ENCODE measurements around the gene WDR44. TPM values are rescaled to one million over a fixed set of nuclear protein-coding genes. Genes with fewer than 3 reads are reported as not detected.

The WDR44 gene
- total RNA-seq, 1 donor: 25.3 TPM

GRCh38 chrX:118356154-118356701 is 10.3 kb downstream of the WDR44 start:
- peak; percentile 18 for DNase-seq (ENCODE audit: low read depth)
- TF ChIP-seq CTCF (IDR thresholded peaks at IDR 0.05; ENCODE audit: insufficient read depth, low read length): no peak

DNA sequence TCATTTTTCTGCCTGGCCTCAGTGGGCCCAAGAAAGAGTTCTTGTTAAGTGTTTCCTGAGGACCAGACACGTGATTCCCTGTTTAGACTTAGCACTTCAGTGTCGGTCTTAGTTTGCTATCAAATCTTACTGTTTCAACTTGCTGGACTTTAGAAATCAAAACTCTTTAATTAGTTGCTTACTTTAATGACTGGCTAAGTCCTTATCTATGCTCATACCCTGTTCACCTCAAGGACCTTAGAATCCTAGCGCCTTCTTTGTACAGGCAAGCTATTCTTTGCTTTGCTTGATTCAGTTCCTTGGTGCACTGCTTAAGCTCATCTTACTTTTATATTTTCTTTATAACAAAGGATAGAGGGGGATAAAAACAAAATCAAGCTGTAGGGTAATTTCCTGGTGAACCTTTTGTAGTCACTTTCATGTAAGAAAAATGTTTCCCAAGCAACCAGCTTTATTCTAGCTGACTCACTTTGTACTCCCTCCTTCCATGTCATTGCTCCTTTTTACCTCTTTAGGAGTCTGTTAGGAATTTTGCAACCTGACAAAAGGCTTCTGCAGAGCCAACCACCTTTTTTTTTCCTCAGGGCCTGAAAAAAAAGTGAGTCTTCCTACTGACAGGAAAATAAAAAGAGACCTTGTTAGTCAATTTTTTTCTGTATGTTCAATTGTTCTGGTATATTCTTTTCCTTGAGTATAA is 14.7 kb downstream of the WDR44 start:
- TF ChIP-seq CTCF (IDR thresholded peaks at IDR 0.05; ENCODE audit: insufficient read depth, low read length): no peak
- H3K4me3 ChIP-seq (ENCODE audit: low read depth, low read length): no peak overlapping the region
- peak; percentile 32 for DNase-seq (ENCODE audit: low read depth)

More at GRCh38 chrX:118356154-118356701, 10.3 kb downstream of the WDR44 start:
- no peak overlapping the region for H3K4me3 ChIP-seq (ENCODE audit: low read depth, low read length)

DNA sequence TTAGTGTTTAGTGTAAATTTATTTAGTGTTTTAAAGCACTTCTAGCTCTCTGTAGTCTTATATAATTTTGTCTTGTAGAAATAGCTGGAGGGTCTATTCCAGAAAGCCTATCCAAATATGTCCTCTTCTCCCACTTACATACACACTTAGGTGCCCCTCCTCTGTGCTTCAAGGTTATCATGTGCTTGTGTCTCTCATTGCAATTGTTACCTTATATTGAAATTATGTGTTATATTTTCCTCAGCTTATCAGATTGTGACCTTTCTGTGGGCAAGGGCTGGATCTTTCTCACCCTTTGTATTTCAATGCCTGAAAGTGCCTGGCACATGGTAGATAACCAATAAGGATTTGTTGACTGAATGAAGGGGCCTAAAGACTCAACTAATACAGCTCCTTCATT is 18.4 kb downstream of the WDR44 start:
- no peak overlapping the region for H3K4me3 ChIP-seq (ENCODE audit: low read depth, low read length)
- DNase-seq (ENCODE audit: low read depth): no peak
- TF ChIP-seq CTCF (IDR thresholded peaks at IDR 0.05; ENCODE audit: insufficient read depth, low read length): no peak

DNA sequence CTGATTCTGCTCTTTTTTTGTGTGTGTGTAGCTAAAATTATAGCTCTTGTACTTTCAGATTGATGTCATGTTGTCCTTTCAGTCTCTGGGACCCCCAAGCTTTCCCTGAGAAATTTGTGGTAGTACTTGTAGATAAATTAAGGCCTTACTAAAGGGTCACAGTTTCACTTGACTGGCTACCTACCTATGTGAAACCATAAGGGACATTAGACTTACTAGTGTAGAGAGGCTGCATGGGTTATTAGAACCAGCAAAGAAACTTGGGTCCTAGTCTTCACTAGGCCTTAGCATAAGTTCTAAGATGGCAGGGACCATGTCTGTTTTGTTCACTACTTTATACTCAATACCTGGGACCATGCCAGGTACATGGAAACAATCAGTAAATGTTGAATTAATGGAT is 21.4 kb downstream of the WDR44 start:
- TF ChIP-seq CTCF (IDR thresholded peaks at IDR 0.05; ENCODE audit: insufficient read depth, low read length): no peak
- no peak overlapping the region for H3K4me3 ChIP-seq (ENCODE audit: low read depth, low read length)
- no peak for DNase-seq (ENCODE audit: low read depth)

DNA sequence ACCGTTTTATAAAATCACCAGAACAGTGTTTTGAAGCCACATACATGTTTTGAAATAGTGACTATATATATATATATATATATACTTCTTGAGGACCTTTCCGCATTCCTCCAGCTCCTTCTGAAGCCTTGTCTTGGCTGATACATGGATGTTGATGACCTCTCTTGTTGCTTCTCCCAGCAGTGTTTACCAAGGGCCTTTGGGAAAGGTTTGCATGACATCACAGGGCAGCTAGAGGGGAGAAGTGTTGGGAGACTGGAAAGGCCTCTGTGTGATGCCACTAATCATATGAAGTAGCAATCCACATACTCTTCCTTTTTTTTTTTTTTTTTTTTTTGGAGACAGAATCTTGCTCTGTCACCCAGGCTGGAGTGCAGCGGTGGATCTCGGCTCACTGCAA is 22.5 kb downstream of the WDR44 start:
- no peak for TF ChIP-seq CTCF (IDR thresholded peaks at IDR 0.05; ENCODE audit: insufficient read depth, low read length)
- no peak for DNase-seq (ENCODE audit: low read depth)
- no peak overlapping the region for H3K4me3 ChIP-seq (ENCODE audit: low read depth, low read length)

GRCh38 chrX:118370921-118371624 is 25.2 kb downstream of the WDR44 start:
- no peak overlapping the region for H3K4me3 ChIP-seq (ENCODE audit: low read depth, low read length)
- DNase-seq (ENCODE audit: low read depth): peak; percentile 55

More at GRCh38 chrX:118370921-118371624, 25.2 kb downstream of the WDR44 start:
- no peak for TF ChIP-seq CTCF (IDR thresholded peaks at IDR 0.05; ENCODE audit: insufficient read depth, low read length)

All from fibroblast of the aortic adventitia (primary cell).